Upper lobe of left lung (tissue), 4 donors: Measurements from ENCODE around the gene KCTD4.

ENCODE experiments used
- POLR2AphosphoS5 ChIP-seq, 2 donors: sonication (generic); formaldehyde crosslinking; IDR thresholded peaks; one replicate each; pipeline ENCODE4 v1.5.1; 2017; ENCODE audit warnings: antibody characterized with exemption in 2 of 2
- TF ChIP-seq, protein P1 (sequence below), 6 experiments: fragments of 450-650 bp in 4 of 6; fragments of 200-600 bp in 2 of 6; sonication (generic) in 2 of 6; IDR thresholded peaks; one replicate each; pipeline ENCODE4 v1.5.1; 2016 to 2019; ENCODE audit warnings: antibody characterized with exemption in 6 of 6

DNA sequence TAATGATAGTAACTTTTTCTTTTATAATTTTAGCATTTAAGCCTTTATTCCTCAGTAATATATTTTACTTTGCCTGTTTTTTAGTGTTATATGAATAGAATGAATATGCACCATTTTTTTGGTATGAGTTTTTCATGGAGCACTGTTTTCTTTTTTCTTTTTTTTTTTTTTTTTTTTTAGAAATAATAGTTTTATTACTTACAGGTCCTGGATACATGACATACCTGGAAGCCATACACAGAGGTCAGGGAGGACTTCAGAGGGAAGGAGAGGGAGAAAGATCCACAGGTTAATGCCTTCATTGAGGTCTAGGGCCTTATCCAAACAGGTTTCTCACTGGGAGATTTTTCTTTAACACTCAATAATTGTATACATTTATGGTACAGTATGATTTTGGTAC is 26.4 kb downstream of the KCTD4 start:
- TF ChIP-seq, protein P1, sequence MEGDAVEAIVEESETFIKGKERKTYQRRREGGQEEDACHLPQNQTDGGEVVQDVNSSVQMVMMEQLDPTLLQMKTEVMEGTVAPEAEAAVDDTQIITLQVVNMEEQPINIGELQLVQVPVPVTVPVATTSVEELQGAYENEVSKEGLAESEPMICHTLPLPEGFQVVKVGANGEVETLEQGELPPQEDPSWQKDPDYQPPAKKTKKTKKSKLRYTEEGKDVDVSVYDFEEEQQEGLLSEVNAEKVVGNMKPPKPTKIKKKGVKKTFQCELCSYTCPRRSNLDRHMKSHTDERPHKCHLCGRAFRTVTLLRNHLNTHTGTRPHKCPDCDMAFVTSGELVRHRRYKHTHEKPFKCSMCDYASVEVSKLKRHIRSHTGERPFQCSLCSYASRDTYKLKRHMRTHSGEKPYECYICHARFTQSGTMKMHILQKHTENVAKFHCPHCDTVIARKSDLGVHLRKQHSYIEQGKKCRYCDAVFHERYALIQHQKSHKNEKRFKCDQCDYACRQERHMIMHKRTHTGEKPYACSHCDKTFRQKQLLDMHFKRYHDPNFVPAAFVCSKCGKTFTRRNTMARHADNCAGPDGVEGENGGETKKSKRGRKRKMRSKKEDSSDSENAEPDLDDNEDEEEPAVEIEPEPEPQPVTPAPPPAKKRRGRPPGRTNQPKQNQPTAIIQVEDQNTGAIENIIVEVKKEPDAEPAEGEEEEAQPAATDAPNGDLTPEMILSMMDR (IDR thresholded peaks at IDR 0.05): no peak
- TF ChIP-seq POLR2AphosphoS5 (IDR thresholded peaks at IDR 0.05): no peak
